ENCODE measurements around the gene STAC3.

Gene STAC3

GRCh38 chr12:57203201-57203600 is 47.8 kb downstream of the STAC3 start:
- H3K4me3 ChIP-seq (replicated peaks in 1 of 2; ENCODE audit: low read depth in 2 of 2, low read length in 2 of 2), result no peak overlapping the region
- no peak for TF ChIP-seq CTCF (IDR thresholded peaks at IDR 0.05; ENCODE audit: low read depth, low read length)
- DNase-seq (ENCODE audit: low read depth in 2 of 2), result no peak

- H3K4me3 ChIP-seq (replicated peaks in 1 of 2; ENCODE audit: low read depth in 2 of 2, low read length in 2 of 2), result no peak overlapping the region
- no peak for TF ChIP-seq CTCF (IDR thresholded peaks at IDR 0.05; ENCODE audit: low read depth, low read length)
- no peak for DNase-seq (ENCODE audit: low read depth in 2 of 2)
These were observed 48.7 kb downstream of the STAC3 start for GRCh38 chr12:57202321-57202720.

GRCh38 chr12:57201631-57202030 is 49.4 kb downstream of the STAC3 start:
- no peak for TF ChIP-seq CTCF (IDR thresholded peaks at IDR 0.05; ENCODE audit: low read depth, low read length)
- DNase-seq (ENCODE audit: low read depth in 2 of 2), result no peak
- no peak overlapping the region for H3K4me3 ChIP-seq (replicated peaks in 1 of 2; ENCODE audit: low read depth in 2 of 2, low read length in 2 of 2)

GRCh38 chr12:57201219-57201618 is 49.8 kb downstream of the STAC3 start:
- DNase-seq (ENCODE audit: low read depth in 2 of 2), result no peak
- TF ChIP-seq CTCF (IDR thresholded peaks at IDR 0.05; ENCODE audit: low read depth, low read length), result no peak

GRCh38 chr12:57200497-57200896 is 50.5 kb downstream of the STAC3 start:
- no peak for TF ChIP-seq CTCF (IDR thresholded peaks at IDR 0.05; ENCODE audit: low read depth, low read length)
- no peak for DNase-seq (ENCODE audit: low read depth in 2 of 2)
- H3K4me3 ChIP-seq (replicated peaks in 1 of 2; ENCODE audit: low read depth in 2 of 2, low read length in 2 of 2), result no peak overlapping the region

More at GRCh38 chr12:57201219-57201618, 49.8 kb downstream of the STAC3 start:
- H3K4me3 ChIP-seq (replicated peaks in 1 of 2; ENCODE audit: low read depth in 2 of 2, low read length in 2 of 2), result no peak overlapping the region

GRCh38 chr12:57199191-57199590 is 51.8 kb downstream of the STAC3 start:
- no peak overlapping the region for H3K4me3 ChIP-seq (replicated peaks in 1 of 2; ENCODE audit: low read depth in 2 of 2, low read length in 2 of 2)
- TF ChIP-seq CTCF (IDR thresholded peaks at IDR 0.05; ENCODE audit: low read depth, low read length), result no peak
- DNase-seq (ENCODE audit: low read depth in 2 of 2), result no peak

- H3K4me3 ChIP-seq (replicated peaks in 1 of 2; ENCODE audit: low read depth in 2 of 2, low read length in 2 of 2), result no peak overlapping the region
- DNase-seq (ENCODE audit: low read depth in 2 of 2), result no peak
- no peak for TF ChIP-seq CTCF (IDR thresholded peaks at IDR 0.05; ENCODE audit: low read depth, low read length)
These were observed 52.7 kb downstream of the STAC3 start for GRCh38 chr12:57198329-57198728.

Measured in cardiac fibroblast (primary cell).